K562 (cell line): ENCODE data around the gene ATP8B4. TPM values are rescaled to one million over a fixed set of nuclear protein-coding genes. Genes with fewer than 3 reads are reported as not detected.

Experiments
- CBFB ChIP-seq: sonication (generic); formaldehyde crosslinking; IDR thresholded peaks from 2 replicates; pipeline ENCODE4 v1.4.0; 2020; ENCODE audit warnings: mild to moderate bottlenecking, missing genetic modification reagents
- CHD7 ChIP-seq: fragments of 200-600 bp; sonication (generic); IDR thresholded peaks from one replicate; pipeline ENCODE4 v1.6.1; 2012; ENCODE audit warnings: mild to moderate bottlenecking, low read depth, low read length, inconsistent platforms
- GABPB1 ChIP-seq: sonication (generic); formaldehyde crosslinking; IDR thresholded peaks from 2 replicates; pipeline ENCODE4 v1.8.0; 2022; ENCODE audit warnings: mild to moderate bottlenecking, missing genetic modification reagents
- LARP7 ChIP-seq: fragments of 450-650 bp; IDR thresholded peaks from 2 replicates; pipeline ENCODE4 v1.6.1; 2016
- SMAD4 ChIP-seq: fragments of 250-450 bp; sonication (Bioruptor Pico); conservative IDR thresholded peaks from 2 replicates; pipeline ENCODE4 v1.8.0; 2021; ENCODE audit warnings: inconsistent platforms, mild to moderate bottlenecking, moderate library complexity
- ZFPM2 ChIP-seq: fragments of 250-450 bp; sonication (Bioruptor Pico); IDR thresholded peaks from 2 replicates; pipeline ENCODE4 v1.5.1; 2022; ENCODE audit warnings: mild to moderate bottlenecking
- ZNF318 ChIP-seq, 2 experiments: fragments of 450-650 bp; IDR thresholded peaks; 2 replicates each; pipeline ENCODE4 v1.6.1; 2016; ENCODE audit warnings: mild to moderate bottlenecking in 2 of 2, borderline replicate concordance in 1 of 2, low read depth in 1 of 2, moderate library complexity in 1 of 2
- ZNF57 ChIP-seq: fragments of 450-650 bp; formaldehyde crosslinking; IDR thresholded peaks from 2 replicates; pipeline ENCODE4 v1.4.0; 2020; ENCODE audit warnings: mild to moderate bottlenecking, moderate library complexity
- polyA plus RNA-seq, 8 experiments: library from polyadenylated mRNA; depleted of rRNA in 4 of 8; stranded (reverse) in 5 of 8; unstranded in 3 of 8; fragments of >200 nt; fragmentation: Nextera tagmentation in 2 of 8; fragmentation: Illumina TruSeq in 1 of 8; extraction: Ambion mirVana in 2 of 8; extraction: Trizol in 1 of 8; gene quantifications; 2 replicates each; pipeline versions ENCODE4 v1.2.1 to v1.2.3, GENCODE V29; 2011 to 2014; ENCODE audit warnings: inconsistent platforms in 1 of 8, missing spikeins in 1 of 8
- total RNA-seq, 7 experiments: library from RNA; depleted of rRNA in 6 of 7; stranded (reverse); fragments of >200 nt in 6 of 7; fragmentation: Illumina TruSeq in 2 of 7; extraction: Trizol in 2 of 7; gene quantifications; 2 replicates each; pipeline versions ENCODE4 v1.2.1 to v1.2.3, GENCODE V29; 2011 to 2021; ENCODE audit warnings: low replicate concordance in 1 of 7

The ATP8B4 gene
- total and polyA plus RNA-seq, 9 of the 15 experiments (the other 6 are each of a cell fraction or from before 2014, with no cell fraction given): 0.14 to 2.5 (median 0.44) TPM

GRCh38 chr15:49809894-49810609 is 309.0 kb downstream of the ATP8B4 start (continued):
- TF ChIP-seq CHD7 (no peak), ZNF318 (IDR thresholded peaks at IDR 0.05; ENCODE audit: borderline replicate concordance in 1 of 2, low read depth in 1 of 2) (no peak), LARP7 (no peak), GABPB1 (CRISPR knock-in tag) (no peak), ZNF57 (CRISPR knock-in tag) (no peak), SMAD4 (CRISPR knock-in tag) (no peak), CBFB (CRISPR knock-in tag) (no peak), ZFPM2 (CRISPR knock-in tag) (no peak)
